GM12874 (cell line): ENCODE results near the gene CCDC121.

Experiments used
- CTCF ChIP-seq: IDR thresholded peaks from 2 replicates; pipeline ENCODE4 v1.5.1; 2011; ENCODE audit warnings: low read depth, mild to moderate bottlenecking, control low read depth, low read length, moderate library complexity; ENCODE audit not compliant: insufficient read depth

Gene CCDC121

GRCh38 chr2:27634291-27634690, 5.5 kb upstream of the CCDC121 start:
- no peak for TF ChIP-seq CTCF

- TF ChIP-seq CTCF, result no peak
Observed at GRCh38 chr2:27627963-27628766, 647 bp downstream of the CCDC121 start.

- no peak for TF ChIP-seq CTCF
Observed at GRCh38 chr2:27624943-27625342, 3.9 kb downstream of the CCDC121 start.

- TF ChIP-seq CTCF, result no peak
Observed at GRCh38 chr2:27622921-27623384, 5.9 kb downstream of the CCDC121 start.

- TF ChIP-seq CTCF, result no peak
Observed at GRCh38 chr2:27621524-27621923, 7.3 kb downstream of the CCDC121 start.

GRCh38 chr2:27615316-27615715, 13.5 kb downstream of the CCDC121 start:
- TF ChIP-seq CTCF, result no peak

- no peak for TF ChIP-seq CTCF
Observed at GRCh38 chr2:27613985-27614384, 14.8 kb downstream of the CCDC121 start.

GRCh38 chr2:27606611-27607010, 22.2 kb downstream of the CCDC121 start:
- no peak for TF ChIP-seq CTCF
